ENCODE data around the gene GIGYF2. TPM values are rescaled to one million over a fixed set of nuclear protein-coding genes. Genes with fewer than 3 reads are reported as not detected.

The GIGYF2 gene
- total RNA-seq, 1 donor, result 58.5 TPM

DNA sequence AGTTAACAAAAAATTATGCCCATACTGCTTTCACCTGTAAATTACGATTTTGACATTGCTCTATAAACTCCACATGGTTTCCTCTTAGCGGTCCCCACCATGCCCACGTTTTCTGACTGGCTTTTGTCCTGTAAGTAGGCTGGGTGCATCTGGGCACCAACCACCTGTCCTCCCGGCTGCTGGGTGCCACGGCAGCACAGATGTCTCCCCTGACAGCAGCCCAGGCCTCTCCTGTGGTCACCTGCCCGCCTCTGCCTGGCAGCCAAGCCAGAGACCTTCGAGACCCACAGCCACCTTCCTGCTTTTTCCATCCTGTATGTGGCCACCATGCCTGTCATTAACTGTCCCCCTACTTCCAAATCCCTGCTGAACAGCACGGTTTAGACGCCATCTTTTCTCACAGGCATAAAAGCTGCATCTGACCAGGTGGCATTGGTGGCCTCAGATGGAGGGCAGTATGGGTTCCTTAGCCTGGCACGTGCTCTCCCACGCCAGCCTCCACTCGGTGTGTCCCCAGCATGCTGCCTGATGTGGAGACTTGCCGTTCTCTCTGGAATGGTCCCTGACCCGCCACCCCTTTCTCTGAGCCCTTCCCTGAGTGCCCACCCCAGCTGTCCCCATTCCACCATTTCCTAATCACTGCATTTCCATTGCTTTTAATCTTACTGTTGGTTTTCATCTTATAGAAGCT is 191.9 kb downstream of the GIGYF2 start:
- TF ChIP-seq CTCF (IDR thresholded peaks at IDR 0.05; ENCODE audit: insufficient read depth, low read length), result no peak
- H3K4me3 ChIP-seq (ENCODE audit: low read depth, low read length), result no peak overlapping the region
- no peak for DNase-seq (ENCODE audit: low read depth)

GRCh38 chr2:232889876-232890401 is 192.8 kb downstream of the GIGYF2 start:
- H3K4me3 ChIP-seq (ENCODE audit: low read depth, low read length), result no peak overlapping the region
- DNase-seq (ENCODE audit: low read depth), result no peak
- TF ChIP-seq CTCF (IDR thresholded peaks at IDR 0.05; ENCODE audit: insufficient read depth, low read length), result no peak

GRCh38 chr2:232890536-232890895 is 193.4 kb downstream of the GIGYF2 start:
- no peak overlapping the region for H3K4me3 ChIP-seq (ENCODE audit: low read depth, low read length)
- no peak for TF ChIP-seq CTCF (IDR thresholded peaks at IDR 0.05; ENCODE audit: insufficient read depth, low read length)
- DNase-seq (ENCODE audit: low read depth), result no peak

- TF ChIP-seq CTCF (IDR thresholded peaks at IDR 0.05; ENCODE audit: insufficient read depth, low read length), result no peak
- DNase-seq (ENCODE audit: low read depth), result no peak
- H3K4me3 ChIP-seq (ENCODE audit: low read depth, low read length), result no peak overlapping the region
Observed at GRCh38 chr2:232890896-232891601, 193.9 kb downstream of the GIGYF2 start.

DNA sequence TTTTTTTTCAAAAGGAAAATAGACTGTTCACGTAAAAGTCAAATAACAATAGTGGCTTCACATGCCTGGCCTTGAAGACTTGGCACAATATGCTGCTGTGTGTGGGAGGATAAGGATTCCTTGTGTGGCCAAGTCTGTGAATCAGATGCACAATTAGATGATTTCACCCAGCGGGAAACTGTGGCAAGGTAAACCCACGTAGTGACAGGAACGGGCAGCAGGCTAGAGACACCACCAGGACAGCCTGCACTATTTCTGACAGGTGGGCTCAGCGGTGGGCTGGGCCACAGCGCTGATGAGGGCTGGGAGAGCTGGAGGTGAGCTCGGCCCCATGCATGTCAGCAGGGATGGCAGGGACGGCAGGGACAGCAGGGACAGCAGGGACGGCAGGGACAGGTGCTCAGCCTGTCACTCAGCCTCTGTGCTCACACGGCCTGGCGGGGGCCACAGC is 194.5 kb downstream of the GIGYF2 start:
- TF ChIP-seq CTCF (IDR thresholded peaks at IDR 0.05; ENCODE audit: insufficient read depth, low read length), result no peak
- no peak overlapping the region for H3K4me3 ChIP-seq (ENCODE audit: low read depth, low read length)

GRCh38 chr2:232892221-232892620 is 195.1 kb downstream of the GIGYF2 start:
- no peak overlapping the region for H3K4me3 ChIP-seq (ENCODE audit: low read depth, low read length)
- DNase-seq (ENCODE audit: low read depth), result no peak
- TF ChIP-seq CTCF (IDR thresholded peaks at IDR 0.05; ENCODE audit: insufficient read depth, low read length), result no peak

More for the DNA sequence above, 194.5 kb downstream of the GIGYF2 start:
- peak; percentile 83 for DNase-seq (ENCODE audit: low read depth)
